Body of pancreas (tissue), 4 donors: ENCODE results near the gene ADCY10. TPM values are rescaled to one million over a fixed set of nuclear protein-coding genes. Genes with fewer than 3 reads are reported as not detected.

ENCODE experiments used
- ATAC-seq: fragments of 150-250 bp; one replicate; pipeline ENCODE4 v1.9.1; 2016
- DNase-seq, 4 donors: peaks; one replicate each; pipeline ENCODE4 v3.0.0-alpha.2; 2019
- H3K27ac ChIP-seq, 4 donors: fragments of 200-600 bp; sonication (generic); 1 replicate in 3 of 4; 2 replicates in 1 of 4; pipeline versions ENCODE4 v1.5.1 to v1.6.1; 2016 to 2019; ENCODE audit warnings: mild to moderate bottlenecking in 1 of 4, mixed read lengths in 1 of 4, moderate library complexity in 1 of 4
- H3K27me3 ChIP-seq, 2 donors: fragments of 200-600 bp; sonication (generic); one replicate each; pipeline ENCODE4 v1.6.0; 2016; ENCODE audit warnings: mild to moderate bottlenecking in 1 of 2
- H3K36me3 ChIP-seq, 2 donors: fragments of 200-600 bp; sonication (generic); replicated peaks in 1 of 2; 2 replicates each; pipeline ENCODE4 v1.5.1; 2016; ENCODE audit warnings: low read depth in 2 of 2; ENCODE audit not compliant: insufficient read depth in 1 of 2
- H3K4me1 ChIP-seq: fragments of 200-600 bp; sonication (generic); one replicate; pipeline ENCODE4 v1.6.0; 2016
- H3K4me3 ChIP-seq, 2 donors: fragments of 200-600 bp; sonication (generic); 1 replicate in 1 of 2; 2 replicates in 1 of 2; pipeline ENCODE4 v1.5.1; 2016 to 2019
- H3K9me3 ChIP-seq, 3 donors: fragments of 200-600 bp; sonication (generic); 1 replicate in 2 of 3; 2 replicates in 1 of 3; pipeline ENCODE4 v1.5.1; 2016
- CTCF ChIP-seq, 7 experiments: fragments of 450-650 bp in 4 of 7; fragments of 200-600 bp in 3 of 7; sonication (generic) in 3 of 7; IDR thresholded peaks; one replicate each; pipeline ENCODE4 v1.5.1; 2016 to 2019; ENCODE audit warnings: antibody characterized with exemption in 7 of 7
- POLR2A ChIP-seq, 3 donors: fragments of 450-650 bp; IDR thresholded peaks; one replicate each; pipeline ENCODE4 v1.6.1; 2016; ENCODE audit warnings: antibody characterized with exemption in 3 of 3, mild to moderate bottlenecking in 2 of 3
- WGBS, 2 donors: methylation state at CpG; one replicate each; pipeline ENCODE4 v1.1.5; 2017; 5-methylcytosine and 5-hydroxymethylcytosine counted together
- intact Hi-C: fragments of 100-400 bp; cut with DNase I; formaldehyde crosslinking; loops from one replicate; pipeline ENCODE4 v1.15.1; 2023
- total RNA-seq, 2 donors: library from RNA; depleted of rRNA; stranded (reverse); fragments of >200 nt; gene quantifications; one replicate each; pipeline ENCODE4 v1.1.0, GENCODE V29; 2016

Gene ADCY10
- total RNA-seq, 2 donors from 2014 or later, result 0.26 TPM; not detected in 1

GRCh38 chr1:167882376-167882775, 31.6 kb downstream of the ADCY10 start:
- 80 to 93% methylated on average over 8 of the region's 8 CpGs for WGBS, 2 donors
- TF ChIP-seq CTCF (IDR thresholded peaks at IDR 0.05), result no peak
- no peak for TF ChIP-seq POLR2A (IDR thresholded peaks at IDR 0.05)
- H3K27ac ChIP-seq, result no peak overlapping the region
- no peaks in the 10 kb centered on the region for H3K27me3 ChIP-seq
- DNase-seq (no peak), ATAC-seq (no peak)
- no peaks in the 10 kb centered on the region for H3K4me1 ChIP-seq
- H3K9me3 ChIP-seq, result no peaks in the 10 kb centered on the region
- H3K4me3 ChIP-seq, result no peak overlapping the region
- intact Hi-C loops, result no loop called here
- H3K36me3 ChIP-seq, result no peaks in the 10 kb centered on the region

- Histone ChIP-seq H3K36me3 (no peaks in the 10 kb centered on the region), H3K9me3 (no peaks in the 10 kb centered on the region), H3K27me3 (no peaks in the 10 kb centered on the region), H3K27ac (no peak overlapping the region), H3K4me3 (no peak overlapping the region), H3K4me1 (no peaks in the 10 kb centered on the region)
- intact Hi-C loops, result no loop called here
- TF ChIP-seq POLR2A (IDR thresholded peaks at IDR 0.05), result no peak
- no peak for TF ChIP-seq CTCF (IDR thresholded peaks at IDR 0.05)
- 85 to 87% methylated on average over 3 of the region's 3 CpGs for WGBS, 2 donors
- ATAC-seq, result no peak
- no peak for DNase-seq
Measured at GRCh38 chr1:167881786-167882185, 32.1 kb downstream of the ADCY10 start.

GRCh38 chr1:167881069-167881468, 32.9 kb downstream of the ADCY10 start:
- no peaks in the 10 kb centered on the region for H3K36me3 ChIP-seq
- no peak for ATAC-seq
- no peaks in the 10 kb centered on the region for H3K4me1 ChIP-seq
- intact Hi-C loops, result no loop called here
- H3K27me3 ChIP-seq, result no peaks in the 10 kb centered on the region
- H3K9me3 ChIP-seq, result no peaks in the 10 kb centered on the region
- no peak overlapping the region for H3K4me3 ChIP-seq
- no peak for DNase-seq
- no peak for TF ChIP-seq CTCF (IDR thresholded peaks at IDR 0.05)
- H3K27ac ChIP-seq, result no peak overlapping the region

GRCh38 chr1:167880580-167881021, 33.3 kb downstream of the ADCY10 start:
- DNase-seq, result no peak
- no peaks in the 10 kb centered on the region for H3K4me1 ChIP-seq
- H3K27ac ChIP-seq, result no peak overlapping the region
- no peaks in the 10 kb centered on the region for H3K27me3 ChIP-seq
- 68 to 90% methylated on average over 3 of the region's 3 CpGs for WGBS, 2 donors
- H3K4me3 ChIP-seq, result no peak overlapping the region
- no peaks in the 10 kb centered on the region for H3K9me3 ChIP-seq
- intact Hi-C loops, result no loop called here
- TF ChIP-seq CTCF (IDR thresholded peaks at IDR 0.05) (no peak), POLR2A (IDR thresholded peaks at IDR 0.05) (no peak)
- no peaks in the 10 kb centered on the region for H3K36me3 ChIP-seq
- ATAC-seq, result no peak

- H3K27me3 ChIP-seq, result no peaks in the 10 kb centered on the region
- no peaks in the 10 kb centered on the region for H3K9me3 ChIP-seq
- WGBS, 2 donors, result 72 to 73% methylated on average over 1 of the region's 1 CpG
- DNase-seq (no peak), ATAC-seq (no peak)
- no peaks in the 10 kb centered on the region for H3K4me1 ChIP-seq
- no peak overlapping the region for H3K27ac ChIP-seq
- intact Hi-C loops, result no loop called here
- no peaks in the 10 kb centered on the region for H3K36me3 ChIP-seq
- no peak overlapping the region for H3K4me3 ChIP-seq
- TF ChIP-seq POLR2A (IDR thresholded peaks at IDR 0.05) (no peak), CTCF (IDR thresholded peaks at IDR 0.05) (no peak)
Measured at GRCh38 chr1:167879508-167879907, 34.4 kb downstream of the ADCY10 start.
